Measurements from ENCODE around the gene CNGB1. TPM values are rescaled to one million over a fixed set of nuclear protein-coding genes. Genes with fewer than 3 reads are reported as not detected.

CNGB1 gene
- total RNA-seq, 1 experiment from 2014 or later: not detected

DNA sequence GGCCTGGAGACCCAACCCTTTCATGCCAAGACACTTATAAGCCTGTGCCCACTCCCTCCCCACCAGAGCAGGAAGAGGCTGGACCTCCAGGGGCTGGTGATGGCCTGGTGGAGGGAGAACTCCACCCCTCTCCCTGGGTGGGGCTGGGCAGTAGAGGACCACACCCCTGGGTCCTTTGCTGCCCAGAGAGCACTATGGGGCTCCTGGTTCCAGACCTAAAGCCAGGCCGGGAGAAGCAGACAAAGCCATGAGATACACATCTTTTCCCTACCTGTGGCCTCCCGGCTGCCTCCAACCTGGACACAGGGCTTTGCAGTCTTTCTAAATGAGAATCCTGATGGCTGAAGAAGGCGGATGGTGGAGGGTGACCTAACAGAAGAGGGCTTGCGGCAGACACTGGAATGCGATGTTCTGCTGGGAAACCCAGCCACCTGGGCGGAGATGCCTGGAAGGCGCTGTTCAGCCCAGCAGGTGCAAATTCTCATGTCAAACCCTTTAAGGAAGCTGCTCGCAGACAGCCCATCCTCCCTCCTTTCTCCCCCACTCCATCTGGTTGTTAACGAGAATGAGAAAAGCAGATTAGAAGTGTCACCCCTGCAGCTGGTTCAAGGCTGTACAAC, 124.7 kb downstream of the CNGB1 start:
- Histone ChIP-seq H3K27me3 (replicated peaks; ENCODE audit: insufficient read depth, low read depth, low read length, poor library complexity) (no peaks in the 10 kb centered on the region), H3K27ac (ENCODE audit: low read depth, low read length, poor library complexity, severe bottlenecking) (peak overlapping the region; percentile 100), H3K4me3 (ENCODE audit: low read depth, low read length, poor library complexity, severe bottlenecking) (peak overlapping the region; percentile 39), H3K4me1 (ENCODE audit: insufficient read depth, low read length, poor library complexity, severe bottlenecking) (peaks cover 79% of the 10 kb centered on the region), H3K9me3 (ENCODE audit: low read depth, low read length, poor library complexity, severe bottlenecking) (no peaks in the 10 kb centered on the region), H3K36me3 (ENCODE audit: insufficient read depth, low read length, poor library complexity, severe bottlenecking) (no peaks in the 10 kb centered on the region)
- TF ChIP-seq, protein P1, sequence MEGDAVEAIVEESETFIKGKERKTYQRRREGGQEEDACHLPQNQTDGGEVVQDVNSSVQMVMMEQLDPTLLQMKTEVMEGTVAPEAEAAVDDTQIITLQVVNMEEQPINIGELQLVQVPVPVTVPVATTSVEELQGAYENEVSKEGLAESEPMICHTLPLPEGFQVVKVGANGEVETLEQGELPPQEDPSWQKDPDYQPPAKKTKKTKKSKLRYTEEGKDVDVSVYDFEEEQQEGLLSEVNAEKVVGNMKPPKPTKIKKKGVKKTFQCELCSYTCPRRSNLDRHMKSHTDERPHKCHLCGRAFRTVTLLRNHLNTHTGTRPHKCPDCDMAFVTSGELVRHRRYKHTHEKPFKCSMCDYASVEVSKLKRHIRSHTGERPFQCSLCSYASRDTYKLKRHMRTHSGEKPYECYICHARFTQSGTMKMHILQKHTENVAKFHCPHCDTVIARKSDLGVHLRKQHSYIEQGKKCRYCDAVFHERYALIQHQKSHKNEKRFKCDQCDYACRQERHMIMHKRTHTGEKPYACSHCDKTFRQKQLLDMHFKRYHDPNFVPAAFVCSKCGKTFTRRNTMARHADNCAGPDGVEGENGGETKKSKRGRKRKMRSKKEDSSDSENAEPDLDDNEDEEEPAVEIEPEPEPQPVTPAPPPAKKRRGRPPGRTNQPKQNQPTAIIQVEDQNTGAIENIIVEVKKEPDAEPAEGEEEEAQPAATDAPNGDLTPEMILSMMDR (conservative IDR thresholded peaks at IDR 0.05; ENCODE audit: low read depth, low read length): no peak
- no peak for TF ChIP-seq EZH2 (IDR thresholded peaks at IDR 0.05; ENCODE audit: borderline replicate concordance, low read depth, low read length, poor library complexity, severe bottlenecking)
- BruUV-seq (replicated peaks): TSS peak; percentile 43
- peak; percentile 89 for DNase-seq (ENCODE audit: low spot score)
- POLR2A ChIA-PET (ENCODE audit: low non-redundant PET): no interaction called here
- CTCF ChIA-PET: interaction anchor here (0.5 to 1.7 kb wide), 2 partner anchors 17 to 899 kb away, joined by 3 to 8 read pairs; no protein-coding TSS in a partner anchor
- intact Hi-C loops (cut with micrococcal nuclease; ENCODE audit: unreplicated experiment): loop anchor here (2.0 to 5.0 kb wide), 3 partner anchors 37 to 104 kb away; no protein-coding TSS in a partner anchor

DNA sequence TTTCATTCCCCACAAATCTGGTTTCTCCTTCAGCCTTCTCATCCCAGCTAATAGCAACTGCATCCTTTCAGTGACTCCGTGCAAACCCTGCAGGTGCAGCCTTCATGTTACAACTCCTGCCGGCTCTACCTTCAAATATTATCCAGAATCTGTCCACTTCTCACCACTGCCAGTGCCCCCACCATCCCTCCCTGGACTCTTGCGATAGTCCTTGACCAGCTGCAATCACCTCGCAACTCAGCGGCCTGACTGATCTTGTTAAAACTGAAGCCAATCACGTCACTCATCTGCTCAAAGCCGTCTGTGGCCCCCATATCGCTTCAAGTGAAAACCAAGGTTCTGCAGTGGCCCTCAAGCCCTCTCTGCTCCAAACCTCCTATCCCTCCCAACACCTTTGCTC, 125.8 kb downstream of the CNGB1 start:
- POLR2A ChIA-PET (ENCODE audit: low non-redundant PET): no interaction called here
- TF ChIP-seq, protein P1 (conservative IDR thresholded peaks at IDR 0.05; ENCODE audit: low read depth, low read length): no peak
- TF ChIP-seq EZH2 (IDR thresholded peaks at IDR 0.05; ENCODE audit: borderline replicate concordance, low read depth, low read length, poor library complexity, severe bottlenecking): no peak
- Histone ChIP-seq H3K36me3 (ENCODE audit: insufficient read depth, low read length, poor library complexity, severe bottlenecking) (peaks cover 2% of the 10 kb centered on the region), H3K4me3 (ENCODE audit: low read depth, low read length, poor library complexity, severe bottlenecking) (peak overlapping the region; percentile 39), H3K27me3 (replicated peaks; ENCODE audit: insufficient read depth, low read depth, low read length, poor library complexity) (no peaks in the 10 kb centered on the region), H3K4me1 (ENCODE audit: insufficient read depth, low read length, poor library complexity, severe bottlenecking) (peaks cover 77% of the 10 kb centered on the region), H3K27ac (ENCODE audit: low read depth, low read length, poor library complexity, severe bottlenecking) (peak overlapping the region; percentile 100), H3K9me3 (ENCODE audit: low read depth, low read length, poor library complexity, severe bottlenecking) (no peaks in the 10 kb centered on the region)
- no peak for DNase-seq (ENCODE audit: low spot score)
- intact Hi-C loops (cut with micrococcal nuclease; ENCODE audit: unreplicated experiment): loop anchor here (5.0 kb wide), 2 partner anchors 88 to 103 kb away; no protein-coding TSS in a partner anchor
- BruUV-seq (replicated peaks): no TSS peak
- CTCF ChIA-PET: no interaction called here

DNA sequence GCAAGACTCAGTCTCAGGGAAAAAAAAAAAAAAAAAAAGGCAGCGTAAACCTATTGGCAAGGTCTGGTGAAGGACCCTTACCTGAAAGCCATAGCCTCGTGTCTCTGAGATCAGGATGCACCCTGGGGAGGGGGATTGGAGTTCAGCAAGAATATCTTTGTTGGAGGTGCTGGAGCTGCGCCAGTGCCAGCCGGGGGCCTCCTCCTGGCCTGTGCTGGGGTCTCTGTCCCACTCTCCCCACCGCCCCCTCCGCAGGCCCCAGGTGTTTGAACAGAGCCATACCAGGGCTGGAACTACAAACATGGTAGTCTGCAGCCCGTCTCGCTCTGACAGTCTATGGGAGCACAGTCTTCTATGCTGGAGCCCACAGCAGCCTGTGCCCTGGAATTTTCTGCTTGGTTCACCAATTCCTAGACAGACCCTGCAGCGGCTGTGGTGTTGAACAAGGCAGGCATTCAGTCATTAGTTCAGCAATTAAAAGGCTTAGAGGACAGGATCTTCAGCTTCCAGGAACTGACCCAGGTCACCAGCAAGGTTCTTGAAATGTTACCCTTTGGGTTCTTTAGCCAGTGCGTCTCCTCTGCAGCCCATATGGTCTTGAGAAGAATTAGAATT, 126.4 kb downstream of the CNGB1 start:
- H3K4me3 ChIP-seq (ENCODE audit: low read depth, low read length, poor library complexity, severe bottlenecking): peak overlapping the region; percentile 39
- no peaks in the 10 kb centered on the region for H3K9me3 ChIP-seq (ENCODE audit: low read depth, low read length, poor library complexity, severe bottlenecking)
- DNase-seq (ENCODE audit: low spot score): no peak
- H3K27ac ChIP-seq (ENCODE audit: low read depth, low read length, poor library complexity, severe bottlenecking): peak overlapping the region; percentile 100
- TF ChIP-seq, protein P1 (conservative IDR thresholded peaks at IDR 0.05; ENCODE audit: low read depth, low read length): no peak
- TF ChIP-seq EZH2 (IDR thresholded peaks at IDR 0.05; ENCODE audit: borderline replicate concordance, low read depth, low read length, poor library complexity, severe bottlenecking): no peak
- intact Hi-C loops (cut with micrococcal nuclease; ENCODE audit: unreplicated experiment): loop anchor here (5.0 kb wide), 2 partner anchors 87 to 102 kb away; no protein-coding TSS in a partner anchor
- H3K27me3 ChIP-seq (replicated peaks; ENCODE audit: insufficient read depth, low read depth, low read length, poor library complexity): no peaks in the 10 kb centered on the region
- BruUV-seq (replicated peaks): no TSS peak
- H3K36me3 ChIP-seq (ENCODE audit: insufficient read depth, low read length, poor library complexity, severe bottlenecking): peaks cover 8% of the 10 kb centered on the region
- CTCF ChIA-PET: no interaction called here
- H3K4me1 ChIP-seq (ENCODE audit: insufficient read depth, low read length, poor library complexity, severe bottlenecking): peaks cover 73% of the 10 kb centered on the region
- POLR2A ChIA-PET (ENCODE audit: low non-redundant PET): interaction anchor here (0.6 kb wide), 1 partner anchor 19 kb away, joined by 3 read pairs; no protein-coding TSS in a partner anchor

Data from A673 (cell line).